Heart left ventricle (tissue), 16 donors: ENCODE data around the gene TENT5C. TPM values are rescaled to one million over a fixed set of nuclear protein-coding genes. Genes with fewer than 3 reads are reported as not detected.
A peak's percentile ranks its signal among the peaks of the same experiment; 100 is the strongest.

Experiments used
- ATAC-seq, 4 donors: fragments of 200-7000 bp; cut with Tn5 transposase; one replicate each; pipeline ENCODE4 v1.9.1; 2020 to 2022; ENCODE audit warnings: moderate library complexity in 4 of 4, mild to moderate bottlenecking in 3 of 4, moderate number of reproducible peaks in 1 of 4
- DNase-seq, 5 donors: peaks; one replicate each; pipeline ENCODE4 v3.0.0-alpha.2; 2020
- H3K27ac ChIP-seq, 12 donors: fragments of 200-600 bp; sonication (generic) in 4 of 12; one replicate each; pipeline versions ENCODE4 v1.5.0 to v1.8.0; 2016 to 2022; ENCODE audit warnings: mild to moderate bottlenecking in 2 of 12
- H3K27me3 ChIP-seq, 9 donors: fragments of 200-600 bp; sonication (generic) in 2 of 9; one replicate each; pipeline versions ENCODE4 v1.5.1 to v1.8.0; 2016 to 2022; ENCODE audit warnings: mild to moderate bottlenecking in 3 of 9
- H3K36me3 ChIP-seq, 9 donors: fragments of 200-600 bp; sonication (generic) in 2 of 9; one replicate each; pipeline versions ENCODE4 v1.5.0 to v1.8.0; 2018 to 2022; ENCODE audit warnings: mild to moderate bottlenecking in 2 of 9
- H3K4me1 ChIP-seq, 12 donors: fragments of 200-600 bp; sonication (generic) in 4 of 12; one replicate each; pipeline versions ENCODE4 v1.5.0 to v1.8.0; 2016 to 2022; ENCODE audit warnings: mild to moderate bottlenecking in 3 of 12
- H3K4me3 ChIP-seq, 12 donors: fragments of 200-600 bp; sonication (generic) in 4 of 12; one replicate each; pipeline versions ENCODE4 v1.5.0 to v1.8.0; 2017 to 2022; ENCODE audit warnings: mild to moderate bottlenecking in 9 of 12, moderate library complexity in 4 of 12
- H3K9me3 ChIP-seq, 12 donors: fragments of 200-600 bp; sonication (generic) in 4 of 12; one replicate each; pipeline versions ENCODE4 v1.5.0 to v1.8.0; 2016 to 2022; ENCODE audit warnings: mild to moderate bottlenecking in 1 of 12
- POLR2A ChIP-seq, 2 donors: fragments of 450-650 bp; IDR thresholded peaks; one replicate each; pipeline ENCODE4 v1.6.1; 2017; ENCODE audit warnings: antibody characterized with exemption in 2 of 2, mild to moderate bottlenecking in 2 of 2, moderate library complexity in 2 of 2
- WGBS, 4 donors: extraction: QIAGEN DNeasy Blood & Tissue Kit in 2 of 4; methylation state at CpG; one replicate each; pipeline versions ENCODE4 v1.1.5 to v1.1.7; 2013 to 2018; 5-methylcytosine and 5-hydroxymethylcytosine counted together
- intact Hi-C, 10 donors: fragments of 100-400 bp; cut with DNase I; formaldehyde crosslinking; loops; one replicate each; pipeline versions ENCODE4 v1.11.1 to v1.14.2; 2022
- polyA plus RNA-seq, 2 donors: library from polyadenylated mRNA; stranded (reverse); fragments of 200-250 nt; gene quantifications; one replicate each; pipeline ENCODE4 v1.2.3, GENCODE V29; 2013
- total RNA-seq, 9 donors: library from RNA; depleted of rRNA in 2 of 9; stranded (reverse); fragments of >200 nt in 2 of 9; fragmentation: NEBNext Ultra II Directional in 3 of 9; extraction: Animal tissue kit (Norgen Biotek cat#: 25700) in 3 of 9; gene quantifications; one replicate each; pipeline versions ENCODE4 v1.1.0 to v1.2.4, GENCODE V29; 2016 to 2023
- TF ChIP-seq, protein P1 (sequence below), 12 donors: fragments of 200-600 bp; sonication (generic) in 4 of 12; IDR thresholded peaks; one replicate each; pipeline versions ENCODE4 v1.5.0 to v1.8.0; 2018 to 2022; ENCODE audit warnings: antibody characterized with exemption in 12 of 12, mild to moderate bottlenecking in 5 of 12
- donor health status: ischemic (EF 13 %, LVEDD 7.1; RV severe dilation, severe dysfunction).
- donor health status: healthy with polysubstance abuse.
- donor health status: DM: no; HTN: yes; CAD: no.
- donor health status: DM: no; HTN: no; CAD: no.
- donor health status: ischemic (EF 25% LVEDD 6.9; RV normal size, moderate dysfunction).
- donor health status: ischemic (EF 25% LVEDD 5.7; RV mildly dilated, moderate dysfunction).
- donor health status: healthy.
- donor health status: DM: yes; HTN: yes; CAD: no.
- donor health status: ischemic (EF 35%, LVEDD 5.7; RV mildly dilated, moderate dysfunction).
- donor health status: nonischemic (EF 11% LVEDD 7.7; RV severe dilation, severe dysfunction).
- donor health status: DM: yes; HTN: yes; CAD: no.
- donor health status: PGD.
- donor health status: ischemic (EF 29% LVEDD 5.4; RV normal size, mild dysfunction).
- donor health status: nonischemic (EF 23%, LVEDD 6.1; RV moderate dilation, normal function).

TENT5C gene
- total and polyA plus RNA-seq, 11 donors, result 3.7 to 21.6 (median 14.5) TPM

DNA sequence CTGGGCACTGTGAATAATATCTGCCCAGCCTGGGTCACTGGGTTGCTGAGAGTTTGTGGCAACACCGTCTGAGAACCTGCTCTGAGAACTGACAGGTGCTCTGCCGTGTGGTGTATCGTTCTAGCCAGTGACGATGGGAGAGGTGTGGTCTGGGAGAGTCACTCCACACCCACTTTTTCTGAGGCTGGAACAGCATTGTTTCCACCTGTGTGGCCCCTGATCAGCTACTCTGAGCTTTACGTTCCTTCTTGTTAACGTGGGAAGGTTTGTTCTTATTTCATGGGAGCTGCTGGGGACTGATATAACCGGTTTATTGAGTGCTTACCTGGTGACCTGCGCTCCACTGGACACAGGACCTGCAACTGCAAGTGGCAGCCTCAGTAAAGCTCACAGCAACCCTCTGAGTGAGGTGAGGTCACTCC lies 34.8 kb upstream of the TENT5C start:
- Histone ChIP-seq H3K9me3 (no peaks in the 10 kb centered on the region), H3K27me3 (no peaks in the 10 kb centered on the region), H3K4me1 (no peaks in the 10 kb centered on the region), H3K36me3 (no peaks in the 10 kb centered on the region), H3K4me3 (no peak overlapping the region), H3K27ac (no peak overlapping the region)
- TF ChIP-seq, protein P1, sequence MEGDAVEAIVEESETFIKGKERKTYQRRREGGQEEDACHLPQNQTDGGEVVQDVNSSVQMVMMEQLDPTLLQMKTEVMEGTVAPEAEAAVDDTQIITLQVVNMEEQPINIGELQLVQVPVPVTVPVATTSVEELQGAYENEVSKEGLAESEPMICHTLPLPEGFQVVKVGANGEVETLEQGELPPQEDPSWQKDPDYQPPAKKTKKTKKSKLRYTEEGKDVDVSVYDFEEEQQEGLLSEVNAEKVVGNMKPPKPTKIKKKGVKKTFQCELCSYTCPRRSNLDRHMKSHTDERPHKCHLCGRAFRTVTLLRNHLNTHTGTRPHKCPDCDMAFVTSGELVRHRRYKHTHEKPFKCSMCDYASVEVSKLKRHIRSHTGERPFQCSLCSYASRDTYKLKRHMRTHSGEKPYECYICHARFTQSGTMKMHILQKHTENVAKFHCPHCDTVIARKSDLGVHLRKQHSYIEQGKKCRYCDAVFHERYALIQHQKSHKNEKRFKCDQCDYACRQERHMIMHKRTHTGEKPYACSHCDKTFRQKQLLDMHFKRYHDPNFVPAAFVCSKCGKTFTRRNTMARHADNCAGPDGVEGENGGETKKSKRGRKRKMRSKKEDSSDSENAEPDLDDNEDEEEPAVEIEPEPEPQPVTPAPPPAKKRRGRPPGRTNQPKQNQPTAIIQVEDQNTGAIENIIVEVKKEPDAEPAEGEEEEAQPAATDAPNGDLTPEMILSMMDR (IDR thresholded peaks at IDR 0.05), result no peak
- TF ChIP-seq POLR2A (IDR thresholded peaks at IDR 0.05), result no peak
- DNase-seq (peak in 1 of 5 donors; percentile 22), ATAC-seq (peak in 1 of 4 donors; percentile 14)
- intact Hi-C loops, result no loop called here
- WGBS, 4 donors, result 69 to 78% (median 73%) methylated on average over 8 of the region's 8 CpGs

DNA sequence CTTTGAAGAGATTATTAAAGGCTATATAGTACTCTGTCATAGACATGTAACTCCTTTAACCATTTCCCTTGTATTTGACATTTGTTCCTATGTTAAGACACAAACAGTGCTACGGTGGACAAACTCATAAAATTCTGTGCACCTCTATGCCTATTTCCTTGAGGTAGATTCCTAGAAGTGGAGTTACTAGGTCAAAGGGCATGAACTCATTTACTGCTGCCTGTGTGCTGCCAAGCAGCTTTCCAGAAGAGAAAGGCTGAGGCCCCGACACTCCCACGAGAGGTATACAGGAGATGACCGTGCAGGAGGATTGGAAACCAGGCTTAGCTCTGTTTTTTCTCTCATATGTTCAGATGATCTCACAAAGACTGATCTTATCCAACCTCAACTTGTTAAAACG lies 34.4 kb upstream of the TENT5C start:
- Histone ChIP-seq H3K27me3 (no peaks in the 10 kb centered on the region), H3K9me3 (no peaks in the 10 kb centered on the region), H3K4me3 (no peak overlapping the region), H3K4me1 (no peaks in the 10 kb centered on the region), H3K27ac (no peak overlapping the region), H3K36me3 (no peaks in the 10 kb centered on the region)
- WGBS, 4 donors, result 80 to 89% (median 83%) methylated on average over 5 of the region's 5 CpGs
- ATAC-seq (no peak), DNase-seq (no peak)
- intact Hi-C loops, result no loop called here
- no peak for TF ChIP-seq POLR2A (IDR thresholded peaks at IDR 0.05)
- TF ChIP-seq, protein P1 (IDR thresholded peaks at IDR 0.05), result no peak

DNA sequence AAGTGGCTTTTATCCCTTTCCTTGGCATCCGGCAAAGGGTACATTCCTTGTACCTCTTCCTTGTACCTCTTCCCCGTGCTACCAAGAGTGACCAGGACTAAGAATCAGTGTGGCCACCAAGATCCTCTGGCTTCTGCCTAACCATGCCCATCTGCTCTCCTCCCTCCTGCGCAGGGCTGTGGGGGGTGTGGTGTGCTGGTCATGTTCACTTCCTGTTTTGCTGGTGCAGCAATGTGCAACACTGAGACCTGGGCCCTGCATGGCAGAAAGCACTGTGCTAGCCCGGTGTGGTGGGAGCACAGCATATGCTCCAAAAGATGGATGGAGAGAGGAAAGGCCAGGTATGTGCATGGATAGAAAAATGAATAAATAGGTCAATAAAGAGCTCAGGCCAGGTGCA lies 33.3 kb upstream of the TENT5C start:
- DNase-seq (peak in 1 of 5 donors; percentile 12), ATAC-seq (no peak)
- Histone ChIP-seq H3K27me3 (no peaks in the 10 kb centered on the region), H3K9me3 (no peaks in the 10 kb centered on the region), H3K4me3 (no peak overlapping the region), H3K36me3 (no peaks in the 10 kb centered on the region), H3K27ac (no peak overlapping the region), H3K4me1 (no peaks in the 10 kb centered on the region)
- intact Hi-C loops, result no loop called here
- WGBS, 4 donors, result 62 to 87% (median 69%) methylated on average over 4 of the region's 4 CpGs
- no peak for TF ChIP-seq POLR2A (IDR thresholded peaks at IDR 0.05)
- TF ChIP-seq, protein P1 (IDR thresholded peaks at IDR 0.05), result no peak

DNA sequence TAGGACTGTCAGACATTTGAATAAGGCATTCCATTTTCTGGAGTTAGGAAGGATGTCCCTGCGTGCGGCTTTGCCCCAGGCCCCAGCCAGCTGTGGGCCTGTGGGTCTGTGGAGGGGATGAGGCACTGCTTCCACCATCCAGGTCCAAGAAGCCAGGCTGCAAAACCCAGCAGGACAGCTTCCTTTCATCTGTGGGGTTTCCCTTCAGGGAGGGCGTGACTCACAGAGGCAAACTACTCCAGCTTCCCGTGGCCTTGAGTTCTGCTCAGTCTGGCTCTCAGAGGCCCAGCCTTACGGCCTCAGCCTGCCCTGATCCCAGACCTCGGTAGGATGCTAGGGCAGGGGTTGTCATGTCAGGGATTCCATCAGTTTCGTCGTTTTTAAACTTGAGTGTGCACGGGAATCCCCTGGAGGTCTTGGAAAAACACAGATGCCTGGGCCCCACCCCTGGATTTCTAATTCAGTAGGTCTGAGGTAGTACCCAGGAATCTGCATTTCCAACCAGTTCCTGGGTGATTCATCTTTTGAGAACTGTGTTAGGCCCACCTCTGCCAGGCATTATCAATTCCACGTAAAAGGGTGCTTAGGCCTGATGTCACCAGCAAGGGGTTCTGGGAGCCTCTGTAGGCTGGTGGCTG lies 32.3 kb upstream of the TENT5C start:
- DNase-seq (peak in 3 of 5 donors; percentile 5 to 16 (median 12)), ATAC-seq (no peak)
- 74 to 82% (median 77%) methylated on average over 10 of the region's 10 CpGs for WGBS, 4 donors
- TF ChIP-seq POLR2A (IDR thresholded peaks at IDR 0.05), result no peak
- TF ChIP-seq, protein P1 (IDR thresholded peaks at IDR 0.05), result no peak
- Histone ChIP-seq H3K27ac (no peak overlapping the region), H3K36me3 (no peaks in the 10 kb centered on the region), H3K4me3 (no peak overlapping the region), H3K9me3 (no peaks in the 10 kb centered on the region), H3K4me1 (no peaks in the 10 kb centered on the region), H3K27me3 (no peaks in the 10 kb centered on the region)
- intact Hi-C loops, result no loop called here
